Effector CD8-positive, alpha-beta T cell (primary cell): ENCODE results near the gene KDM2B.
A peak's percentile ranks its signal among the peaks of the same experiment; 100 is the strongest.

Experiments
- DNase-seq: peaks from one replicate; lab custom pipeline; 2025; lab: John Stamatoyannopoulos, UW

The KDM2B gene

GRCh38 chr12:121530600-121531355, 50.0 kb downstream of the KDM2B start:
- DNase-seq: peak; percentile 39

GRCh38 chr12:121529184-121529583, 51.6 kb downstream of the KDM2B start:
- no peak for DNase-seq

GRCh38 chr12:121525411-121525810, 55.4 kb downstream of the KDM2B start:
- no peak for DNase-seq

GRCh38 chr12:121524196-121524916, 56.5 kb downstream of the KDM2B start:
- no peak for DNase-seq

- DNase-seq: no peak
These were observed 57.1 kb downstream of the KDM2B start for GRCh38 chr12:121523741-121524140.

- no peak for DNase-seq
These were observed 57.9 kb downstream of the KDM2B start for GRCh38 chr12:121522971-121523370.

GRCh38 chr12:121520586-121521086, 60.2 kb downstream of the KDM2B start:
- DNase-seq: no peak

GRCh38 chr12:121520119-121520518, 60.7 kb downstream of the KDM2B start:
- DNase-seq: no peak

- no peak for DNase-seq
These were observed 61.6 kb downstream of the KDM2B start for GRCh38 chr12:121519227-121519626.

- no peak for DNase-seq
These were observed 62.2 kb downstream of the KDM2B start for GRCh38 chr12:121518656-121519055.

- no peak for DNase-seq
These were observed 64.3 kb downstream of the KDM2B start for GRCh38 chr12:121516437-121517011.

GRCh38 chr12:121515615-121516014, 65.2 kb downstream of the KDM2B start:
- DNase-seq: no peak

- no peak for DNase-seq
These were observed 66.6 kb downstream of the KDM2B start for GRCh38 chr12:121514184-121514742.

GRCh38 chr12:121513464-121514183, 67.2 kb downstream of the KDM2B start:
- DNase-seq: no peak

GRCh38 chr12:121512561-121512960, 68.3 kb downstream of the KDM2B start:
- DNase-seq: no peak

- no peak for DNase-seq
These were observed 68.9 kb downstream of the KDM2B start for GRCh38 chr12:121511916-121512315.

- no peak for DNase-seq
These were observed 71.5 kb downstream of the KDM2B start for GRCh38 chr12:121509339-121509738.

GRCh38 chr12:121508533-121508932, 72.3 kb downstream of the KDM2B start:
- DNase-seq: no peak

- no peak for DNase-seq
These were observed 72.8 kb downstream of the KDM2B start for GRCh38 chr12:121507984-121508383.

- DNase-seq: no peak
These were observed 73.6 kb downstream of the KDM2B start for GRCh38 chr12:121507245-121507644.

GRCh38 chr12:121505513-121505912, 75.3 kb downstream of the KDM2B start:
- DNase-seq: no peak

GRCh38 chr12:121504505-121504904, 76.3 kb downstream of the KDM2B start:
- DNase-seq: no peak
